Left lobe of liver (tissue), 2 donors: ENCODE data around the gene PCBP3. TPM values are rescaled to one million over a fixed set of nuclear protein-coding genes. Genes with fewer than 3 reads are reported as not detected.

Source experiments
- ATAC-seq: fragments of 200-7000 bp; cut with Tn5 transposase; one replicate; pipeline ENCODE4 v1.9.1; 2020; ENCODE audit warnings: mild to moderate bottlenecking, moderate library complexity
- DNase-seq: peaks from one replicate; pipeline ENCODE4 v3.0.0-alpha.2; 2020; ENCODE audit warnings: low spot score
- total RNA-seq: library from RNA; stranded (reverse); gene quantifications from one replicate; pipeline ENCODE4 v1.2.1, GENCODE V29; 2021
- donor health status: DM: no; HTN: no; CAD: no; lungs with moderate emphysema.
- donor health status: DM: no; HTN: yes; CAD: no.

Gene PCBP3
- total RNA-seq, 1 donor from 2014 or later, result 0.83 TPM

GRCh38 chr21:45868086-45868485, 224.6 kb downstream of the PCBP3 start:
- ATAC-seq (no peak), DNase-seq (no peak)

- no peak for ATAC-seq
- DNase-seq, result peak; percentile 39
These were observed 225.0 kb downstream of the PCBP3 start for GRCh38 chr21:45868488-45868887.

GRCh38 chr21:45869121-45870007, 225.8 kb downstream of the PCBP3 start:
- ATAC-seq (no peak), DNase-seq (peak; percentile 41)

- no peak for DNase-seq
- no peak for ATAC-seq
These were observed 226.9 kb downstream of the PCBP3 start for GRCh38 chr21:45870421-45870820.

GRCh38 chr21:45870851-45871615, 227.5 kb downstream of the PCBP3 start:
- no peak for ATAC-seq
- no peak for DNase-seq

GRCh38 chr21:45871616-45872236, 228.2 kb downstream of the PCBP3 start:
- no peak for DNase-seq
- ATAC-seq, result no peak

GRCh38 chr21:45872471-45872870, 228.9 kb downstream of the PCBP3 start:
- no peak for ATAC-seq
- no peak for DNase-seq

GRCh38 chr21:45872902-45873301, 229.4 kb downstream of the PCBP3 start:
- no peak for ATAC-seq
- no peak for DNase-seq

- no peak for DNase-seq
- no peak for ATAC-seq
These were observed 229.9 kb downstream of the PCBP3 start for GRCh38 chr21:45873418-45873817.

- ATAC-seq (no peak), DNase-seq (no peak)
These were observed 230.3 kb downstream of the PCBP3 start for GRCh38 chr21:45873866-45874265.

- ATAC-seq, result no peak
- DNase-seq, result no peak
These were observed 231.3 kb downstream of the PCBP3 start for GRCh38 chr21:45874716-45875415.

- ATAC-seq, result no peak
- no peak for DNase-seq
These were observed 231.9 kb downstream of the PCBP3 start for GRCh38 chr21:45875416-45875760.

GRCh38 chr21:45875881-45876280, 232.4 kb downstream of the PCBP3 start:
- ATAC-seq (no peak), DNase-seq (no peak)

- DNase-seq, result no peak
- no peak for ATAC-seq
These were observed 233.1 kb downstream of the PCBP3 start for GRCh38 chr21:45876381-45877170.

- ATAC-seq (no peak), DNase-seq (no peak)
These were observed 233.6 kb downstream of the PCBP3 start for GRCh38 chr21:45877171-45877438.

GRCh38 chr21:45877821-45878469, 234.4 kb downstream of the PCBP3 start:
- ATAC-seq (no peak), DNase-seq (no peak)

GRCh38 chr21:45880097-45881068, 236.9 kb downstream of the PCBP3 start:
- peak; percentile 96 for ATAC-seq

GRCh38 chr21:45882645-45883044, 239.1 kb downstream of the PCBP3 start:
- no peak for ATAC-seq
- DNase-seq, result no peak

More at GRCh38 chr21:45880097-45881068, 236.9 kb downstream of the PCBP3 start:
- DNase-seq, result peak; percentile 70

GRCh38 chr21:45883090-45883489, 239.6 kb downstream of the PCBP3 start:
- no peak for DNase-seq
- no peak for ATAC-seq
